ENCODE data around the gene KRTAP5-11.
"Not testable (repeated sequence)": the region's sequence is repeated elsewhere in the genome, so short reads cannot be mapped to it uniquely, and the experiment has no call there.

KRTAP5-11 gene

DNA sequence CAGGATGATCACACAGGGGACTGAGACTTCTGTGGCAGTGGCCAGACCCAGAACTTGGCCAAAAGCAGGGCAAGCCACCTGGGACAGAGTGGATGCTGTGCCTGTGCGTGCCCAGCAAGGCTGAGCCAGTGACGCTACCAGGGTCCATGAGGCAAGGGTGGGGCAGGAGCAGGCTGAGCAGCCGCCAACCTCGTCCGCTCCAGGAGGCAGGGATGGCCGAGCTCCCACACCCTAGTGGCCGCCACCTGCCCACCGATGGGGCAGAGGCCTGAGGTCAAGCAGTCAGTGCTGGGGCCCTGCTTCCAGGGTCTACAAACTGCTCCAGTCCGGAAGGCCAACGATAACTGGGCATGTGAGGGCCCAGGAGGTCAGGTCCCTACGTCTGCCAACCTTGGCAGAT is 27.2 kb downstream of the KRTAP5-11 start:
- DNase-seq (ENCODE audit: low spot score) = no peak

DNA sequence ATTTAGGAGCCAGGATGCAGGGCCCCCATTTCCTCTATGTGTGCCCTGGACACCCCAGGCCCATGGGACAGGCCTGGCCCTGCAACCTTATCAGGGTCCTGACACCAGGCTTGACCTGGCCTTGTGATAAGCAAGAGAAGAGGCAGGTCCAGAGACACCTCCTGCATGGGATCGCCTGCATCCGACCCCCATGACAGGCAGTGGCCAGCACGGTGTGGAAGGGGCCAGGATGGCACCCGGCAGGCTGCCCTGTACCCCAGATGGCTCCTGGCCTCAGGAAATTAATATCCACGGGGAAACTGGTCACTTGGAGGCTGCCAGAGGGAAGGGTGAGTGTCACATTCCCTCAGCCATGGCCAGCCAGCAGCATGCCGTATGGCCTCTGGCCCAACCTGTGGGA is 27.7 kb downstream of the KRTAP5-11 start:
- DNase-seq (ENCODE audit: low spot score) = no peak

DNA sequence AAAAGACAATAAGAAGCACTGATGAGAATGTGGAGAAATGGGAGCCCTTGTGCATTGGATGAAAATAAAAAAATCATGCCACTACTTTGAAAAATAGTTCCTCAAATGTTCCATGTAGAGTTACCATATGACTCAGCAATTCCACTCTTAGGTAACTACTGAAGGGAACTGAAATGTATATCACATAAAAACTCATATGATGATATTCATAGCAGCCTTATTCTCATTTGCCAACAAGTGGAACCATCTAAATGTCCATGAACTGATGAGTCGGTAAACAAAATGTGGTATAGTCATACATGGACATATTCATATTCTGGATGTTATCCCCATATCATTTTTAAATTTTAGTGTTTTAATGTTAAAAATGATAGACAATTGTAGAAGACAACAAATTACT is 31.0 kb downstream of the KRTAP5-11 start:
- no peak for DNase-seq (ENCODE audit: low spot score)

DNA sequence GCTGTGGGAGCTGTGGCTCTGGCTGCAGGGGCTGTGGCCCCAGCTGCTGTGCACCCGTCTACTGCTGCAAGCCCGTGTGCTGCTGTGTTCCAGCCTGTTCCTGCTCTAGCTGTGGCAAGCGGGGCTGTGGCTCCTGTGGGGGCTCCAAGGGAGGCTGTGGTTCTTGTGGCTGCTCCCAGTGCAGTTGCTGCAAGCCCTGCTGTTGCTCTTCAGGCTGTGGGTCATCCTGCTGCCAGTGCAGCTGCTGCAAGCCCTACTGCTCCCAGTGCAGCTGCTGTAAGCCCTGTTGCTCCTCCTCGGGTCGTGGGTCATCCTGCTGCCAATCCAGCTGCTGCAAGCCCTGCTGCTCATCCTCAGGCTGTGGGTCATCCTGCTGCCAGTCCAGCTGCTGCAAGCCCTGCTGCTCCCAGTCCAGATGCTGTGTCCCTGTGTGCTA is 33.9 kb downstream of the KRTAP5-11 start:
- DNase-seq (ENCODE audit: low spot score) = no peak

DNA sequence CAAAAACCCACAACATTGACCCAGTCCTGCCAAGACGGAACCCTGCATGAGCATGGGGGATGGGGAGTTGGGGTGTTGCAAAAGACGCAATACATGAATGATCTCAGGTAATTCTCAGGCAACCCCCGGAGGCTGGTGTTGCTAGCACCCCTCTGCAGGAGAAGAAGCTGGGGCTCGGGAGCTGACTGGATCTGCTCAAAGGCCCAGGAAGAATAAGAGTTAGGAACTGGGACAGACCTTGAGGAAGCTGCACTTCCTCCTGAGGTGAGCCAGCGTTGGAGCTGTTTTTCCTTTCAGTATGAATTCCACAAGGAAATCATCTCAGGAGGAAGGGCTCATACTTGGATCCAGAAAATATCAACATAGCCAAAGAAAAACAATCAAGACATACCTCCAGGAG is 34.6 kb downstream of the KRTAP5-11 start, which contains the start of gene KRTAP5-9:
Gene KRTAP5-9 (plus strand): TSS at position 301 of the 400 bp plus-strand sequence. CDS start 238 bp downstream, outside the sequence.
- no peak for DNase-seq (ENCODE audit: low spot score)

DNA sequence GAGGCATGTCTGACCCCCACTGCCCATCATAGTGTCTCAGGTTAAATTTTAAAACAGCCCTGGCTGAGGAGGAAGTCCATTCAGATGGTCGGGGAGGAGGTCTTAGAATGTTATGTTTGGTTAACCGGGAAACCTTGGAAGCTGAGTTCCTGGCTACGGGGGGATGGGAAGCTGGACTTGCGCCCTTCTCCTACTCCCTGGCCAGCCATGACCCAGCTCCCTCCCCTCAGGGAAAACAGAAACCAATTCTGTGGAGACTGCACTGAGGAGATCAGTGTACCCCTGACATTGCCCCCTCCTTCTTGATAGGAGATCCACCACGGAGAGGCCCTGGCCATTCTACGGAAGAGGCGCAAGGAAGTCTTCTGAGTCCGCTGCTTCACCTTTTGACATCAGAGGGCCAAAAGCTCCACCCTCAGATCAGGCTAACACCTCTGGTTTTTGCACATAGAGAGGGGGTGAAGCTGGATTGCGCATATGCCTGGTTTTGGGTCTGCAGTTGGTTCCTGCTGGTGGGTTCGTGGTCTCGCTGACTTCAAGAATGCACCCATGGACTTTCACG is 37.2 kb downstream of the KRTAP5-11 start:
- DNase-seq (ENCODE audit: low spot score) = no peak

DNA sequence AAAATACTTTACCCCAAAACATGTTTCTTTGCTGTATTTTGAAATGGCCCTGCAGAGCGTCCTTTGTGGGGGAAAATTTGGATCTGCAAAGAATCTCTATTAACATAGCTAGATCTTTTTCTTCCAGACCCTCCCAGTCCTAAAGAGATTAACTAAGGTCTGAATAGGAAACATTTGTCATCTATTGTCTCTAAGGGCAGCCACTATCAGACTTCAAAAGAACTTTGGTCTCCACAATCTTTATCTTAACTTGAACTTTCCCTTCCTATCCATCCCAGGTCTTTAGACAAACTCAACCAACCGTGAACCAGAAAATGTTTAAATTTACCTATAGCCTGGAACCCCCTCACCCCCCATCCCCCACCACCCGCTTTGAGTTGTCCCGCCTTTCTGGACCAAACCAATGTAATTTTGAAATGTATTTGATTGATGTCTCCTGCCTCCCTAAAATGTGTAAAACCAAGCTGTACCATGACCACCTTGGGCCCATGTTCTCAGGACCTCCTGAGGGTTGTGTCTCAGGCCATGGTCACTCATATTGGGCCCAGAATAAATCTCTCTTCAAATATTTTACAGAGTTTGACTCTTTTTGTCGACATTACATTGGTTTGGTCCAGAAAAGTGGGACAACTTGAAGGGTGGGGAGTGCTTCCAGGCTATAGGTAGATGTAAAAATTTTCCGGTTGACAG is 38.0 kb downstream of the KRTAP5-11 start:
- DNase-seq (ENCODE audit: low spot score) = no peak

DNA sequence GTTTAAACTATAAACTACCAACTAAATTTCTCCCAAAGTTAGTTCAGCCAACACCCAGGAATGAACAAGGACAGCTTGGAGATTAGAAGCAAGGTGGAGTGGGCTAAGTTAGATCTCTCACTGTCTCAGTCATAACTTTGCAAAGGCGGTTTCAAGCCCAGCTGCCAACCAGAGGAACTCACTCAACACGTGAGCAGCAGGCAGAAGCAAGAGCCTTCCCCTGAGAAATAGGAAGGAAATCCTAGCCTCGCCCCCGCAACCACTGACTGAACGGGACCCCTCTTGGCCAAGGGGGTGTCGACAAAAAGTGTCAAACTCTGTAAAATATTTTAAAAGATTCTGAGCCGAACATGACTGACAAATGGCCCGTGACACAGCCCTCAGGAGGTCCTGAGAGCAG is 38.8 kb downstream of the KRTAP5-11 start:
- no peak for DNase-seq (ENCODE audit: low spot score)

DNA sequence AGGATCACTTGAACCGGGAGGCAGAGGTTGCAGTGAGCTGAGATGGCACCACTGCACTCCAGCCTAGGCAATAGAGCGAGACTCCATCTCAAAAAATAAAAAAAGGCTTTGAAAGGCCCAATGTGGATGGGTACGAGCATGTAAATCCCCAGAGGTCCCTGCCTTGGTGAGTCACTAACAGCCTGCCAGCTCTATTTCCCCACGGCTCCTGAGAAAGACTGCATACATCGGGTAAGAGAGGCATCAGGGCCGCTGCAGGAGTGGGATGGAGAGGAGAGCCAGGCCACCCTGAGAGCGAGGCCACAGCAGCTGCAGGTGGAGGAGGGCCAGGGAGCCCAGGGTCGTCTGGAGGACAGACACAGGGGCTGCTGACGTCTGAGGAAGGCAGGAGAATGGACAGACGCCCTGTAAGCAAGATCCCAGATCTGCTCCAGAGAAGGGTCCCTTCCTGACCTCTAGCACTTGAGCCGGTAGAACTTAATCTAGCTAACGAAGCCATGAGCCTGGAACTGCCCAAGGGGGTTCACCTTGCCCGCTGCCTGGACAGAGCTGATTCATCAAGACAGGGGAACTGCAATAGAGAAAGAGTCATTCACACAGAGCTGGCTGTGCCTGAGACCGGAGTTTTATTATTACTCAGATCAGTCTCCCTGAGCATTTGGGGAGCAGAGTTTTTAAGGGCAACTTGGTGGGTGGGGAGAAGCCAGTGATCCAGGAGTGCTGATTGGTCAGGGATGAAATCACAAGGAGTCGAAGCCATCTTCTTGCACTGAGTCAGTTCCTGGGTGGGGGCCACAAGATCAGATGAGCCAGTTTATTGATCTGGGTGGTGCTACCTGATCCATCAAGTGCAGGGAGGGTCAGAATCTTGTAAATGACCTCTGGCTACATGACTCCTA is 39.5 kb downstream of the KRTAP5-11 start:
- no peak for DNase-seq (ENCODE audit: low spot score)

DNA sequence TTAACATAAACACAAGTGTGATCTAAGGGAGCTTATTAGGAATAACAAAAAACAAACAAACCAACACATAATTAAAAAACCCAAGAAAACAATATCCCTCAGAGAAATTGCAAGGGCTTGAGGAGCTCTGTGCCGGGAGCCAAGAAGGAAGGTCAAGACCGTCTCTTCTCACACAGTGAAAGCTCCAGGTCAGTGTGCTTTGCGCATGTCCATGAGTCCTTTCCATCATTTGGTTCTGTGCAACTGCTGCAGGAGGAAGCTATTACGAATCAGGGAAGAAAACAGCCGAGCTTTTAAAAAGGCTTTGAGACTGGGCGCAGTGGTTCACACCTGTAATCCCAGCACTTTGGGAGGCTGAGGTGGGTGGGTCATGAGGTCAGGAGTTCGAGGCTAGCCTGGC is 40.3 kb downstream of the KRTAP5-11 start:
- DNase-seq (ENCODE audit: low spot score) = no peak

DNA sequence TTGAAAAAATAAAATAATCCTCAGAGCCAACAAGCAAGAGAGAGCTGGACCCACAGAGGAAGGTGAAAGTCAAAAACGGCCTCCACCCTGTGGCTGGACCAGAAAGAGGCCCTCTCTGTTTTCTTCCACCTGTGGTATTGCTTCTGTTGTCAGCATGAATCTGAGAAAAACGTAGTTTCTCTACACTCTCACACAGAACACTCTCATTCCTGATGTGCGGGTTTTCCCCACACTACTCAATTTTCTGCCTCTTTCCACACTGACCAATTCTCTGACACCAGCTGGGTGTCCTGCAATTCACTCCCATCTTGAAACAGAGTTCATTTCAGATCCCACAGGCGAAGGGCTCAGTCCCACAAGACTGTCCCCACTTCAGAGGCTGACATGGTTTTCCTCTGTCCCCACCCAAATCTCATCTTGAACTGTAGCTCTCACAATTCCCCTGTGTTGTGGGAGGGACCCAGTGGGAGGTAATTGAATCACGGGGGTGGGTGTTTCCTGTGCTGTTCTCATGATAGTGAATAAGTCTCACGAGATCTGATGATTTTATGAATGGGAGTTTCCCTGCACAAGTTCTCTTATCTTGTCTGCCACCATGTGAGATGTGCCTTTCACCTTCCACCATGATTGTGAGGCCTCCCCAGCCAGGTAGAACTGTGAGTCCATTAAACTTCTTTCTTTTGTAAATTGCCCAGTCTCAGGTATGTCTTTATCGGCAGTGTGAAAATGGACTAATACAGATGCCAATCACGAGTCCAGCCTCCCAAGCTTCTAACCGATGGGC is 42.0 kb downstream of the KRTAP5-11 start:
- DNase-seq (ENCODE audit: low spot score) = not testable (repeated sequence)

DNA sequence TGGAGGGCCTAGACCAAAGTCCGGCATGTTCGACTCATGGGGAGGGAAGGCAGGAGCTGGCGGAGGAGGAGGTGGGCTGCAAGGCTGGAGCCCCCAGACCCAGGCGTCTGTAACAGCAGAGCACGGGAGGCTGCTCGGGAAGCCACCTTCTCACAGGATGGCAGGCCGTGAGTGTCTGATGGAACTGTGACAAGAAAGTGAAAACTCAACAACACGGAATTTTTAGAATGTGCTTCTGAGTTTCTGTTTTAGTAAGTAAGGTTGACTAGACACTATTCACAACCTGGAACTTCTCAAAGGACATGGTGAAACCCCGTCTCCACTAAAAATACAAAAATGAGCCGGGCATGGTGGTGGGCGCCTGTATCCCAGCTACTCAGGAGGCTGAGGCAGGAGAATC is 42.7 kb downstream of the KRTAP5-11 start:
- not testable (repeated sequence) for DNase-seq (ENCODE audit: low spot score)

DNA sequence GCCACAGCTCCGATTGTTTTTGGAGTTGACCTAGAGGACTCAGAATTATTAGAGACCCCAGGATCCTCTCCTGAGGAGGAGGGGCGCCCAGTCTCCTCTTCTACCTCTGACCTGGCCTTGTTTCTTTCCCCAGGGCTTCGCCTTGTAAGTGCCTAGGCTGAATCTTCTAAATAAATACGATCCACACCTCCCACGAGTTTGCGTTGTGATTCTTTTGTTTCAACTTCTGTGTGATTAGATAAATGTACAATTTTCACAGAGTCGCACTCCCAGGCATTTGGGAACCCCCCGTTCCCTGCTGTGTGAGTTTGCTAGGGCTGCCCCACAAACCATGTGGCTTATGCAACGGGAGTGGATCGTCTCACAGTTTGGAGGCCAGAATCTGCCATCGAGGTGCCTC is 43.7 kb downstream of the KRTAP5-11 start:
- DNase-seq (ENCODE audit: low spot score) = no peak

DNA sequence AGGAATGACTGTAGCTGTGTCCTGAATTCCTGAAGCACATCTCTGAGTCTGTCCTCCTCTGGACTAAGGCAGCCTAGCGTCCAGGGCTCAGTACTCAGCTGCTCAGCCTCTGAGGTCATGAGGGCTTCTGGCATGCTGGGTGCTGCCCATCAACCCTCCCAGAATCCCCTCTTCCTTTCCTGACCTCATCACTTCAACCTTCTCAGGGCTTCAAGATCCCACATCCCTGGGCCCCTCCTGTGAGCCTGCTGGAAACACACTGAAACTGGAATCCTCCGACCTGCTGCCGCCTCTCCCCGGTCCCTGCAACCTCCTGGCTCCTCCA is 44.0 kb downstream of the KRTAP5-11 start:
- DNase-seq (ENCODE audit: low spot score) = no peak

DNA sequence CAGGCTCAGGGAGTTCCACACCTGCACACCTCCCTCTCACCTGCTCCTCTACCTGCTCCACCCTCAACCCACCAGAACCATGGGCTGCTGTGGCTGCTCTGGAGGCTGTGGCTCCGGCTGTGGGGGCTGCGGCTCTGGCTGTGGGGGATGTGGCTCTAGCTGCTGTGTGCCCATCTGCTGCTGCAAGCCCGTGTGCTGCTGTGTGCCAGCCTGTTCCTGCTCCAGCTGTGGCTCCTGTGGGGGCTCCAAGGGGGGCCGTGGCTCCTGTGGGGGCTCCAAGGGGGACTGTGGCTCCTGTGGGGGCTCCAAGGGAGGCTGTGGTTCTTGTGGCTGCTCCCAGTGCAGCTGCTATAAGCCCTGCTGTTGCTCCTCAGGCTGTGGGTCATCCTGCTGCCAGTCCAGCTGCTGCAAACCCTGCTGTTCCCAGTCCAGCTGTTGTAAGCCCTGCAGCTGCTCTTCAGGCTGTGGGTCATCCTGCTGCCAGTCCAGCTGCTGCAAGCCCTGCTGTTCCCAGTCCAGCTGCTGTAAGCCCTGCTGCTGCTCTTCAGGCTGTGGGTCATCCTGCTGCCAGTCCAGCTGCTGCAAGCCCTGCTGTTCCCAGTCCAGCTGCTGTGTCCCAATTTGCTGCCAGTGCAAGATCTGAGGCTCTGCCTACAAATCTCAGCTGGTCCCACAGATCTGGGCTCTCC is 44.6 kb downstream of the KRTAP5-11 start, which contains the start of gene KRTAP5-8:
Gene KRTAP5-8 (plus strand): TSS at position 49 of the 689 bp plus-strand sequence. CDS start 31 bp downstream, at position 80.
- DNase-seq (ENCODE audit: low spot score) = not testable (repeated sequence)

DNA sequence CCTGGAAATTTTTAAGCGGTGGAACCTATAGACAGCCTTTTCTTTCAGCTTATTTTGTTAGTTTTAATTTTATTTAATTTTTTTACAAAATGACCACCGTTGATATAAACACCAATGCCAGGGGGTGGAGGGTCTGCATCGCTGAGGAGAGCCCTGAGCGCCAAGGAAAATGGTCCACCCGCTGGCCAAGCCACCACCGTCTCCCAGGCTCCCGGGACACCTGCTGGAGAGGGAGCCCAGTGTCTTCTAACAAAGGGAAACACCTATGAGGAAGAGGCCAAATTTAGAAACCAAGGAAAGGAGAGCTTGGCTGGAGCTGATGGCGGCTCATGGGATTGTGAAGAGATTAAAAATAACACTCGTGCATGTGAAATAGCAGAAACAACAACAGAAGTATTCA is 45.1 kb downstream of the KRTAP5-11 start:
- no peak for DNase-seq (ENCODE audit: low spot score)

DNA sequence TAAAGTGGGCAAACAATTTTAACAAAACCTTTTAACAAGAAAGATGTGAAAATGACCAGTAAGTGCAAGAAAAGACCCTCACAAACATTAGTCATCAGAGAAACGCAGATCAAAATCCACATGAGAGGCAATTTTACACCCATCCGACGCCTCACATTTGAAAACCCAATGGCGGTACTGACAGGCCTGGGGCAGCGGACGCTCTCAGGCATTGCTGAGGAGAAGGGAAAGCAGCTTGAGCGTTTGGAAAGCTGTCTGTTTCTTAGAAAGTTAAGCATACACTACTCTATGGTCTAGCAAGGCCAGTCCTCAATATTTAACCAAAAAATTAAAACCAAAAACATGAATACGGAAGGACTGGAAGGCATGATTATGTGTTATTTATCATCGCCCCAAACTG is 46.9 kb downstream of the KRTAP5-11 start:
- DNase-seq (ENCODE audit: low spot score) = no peak

DNA sequence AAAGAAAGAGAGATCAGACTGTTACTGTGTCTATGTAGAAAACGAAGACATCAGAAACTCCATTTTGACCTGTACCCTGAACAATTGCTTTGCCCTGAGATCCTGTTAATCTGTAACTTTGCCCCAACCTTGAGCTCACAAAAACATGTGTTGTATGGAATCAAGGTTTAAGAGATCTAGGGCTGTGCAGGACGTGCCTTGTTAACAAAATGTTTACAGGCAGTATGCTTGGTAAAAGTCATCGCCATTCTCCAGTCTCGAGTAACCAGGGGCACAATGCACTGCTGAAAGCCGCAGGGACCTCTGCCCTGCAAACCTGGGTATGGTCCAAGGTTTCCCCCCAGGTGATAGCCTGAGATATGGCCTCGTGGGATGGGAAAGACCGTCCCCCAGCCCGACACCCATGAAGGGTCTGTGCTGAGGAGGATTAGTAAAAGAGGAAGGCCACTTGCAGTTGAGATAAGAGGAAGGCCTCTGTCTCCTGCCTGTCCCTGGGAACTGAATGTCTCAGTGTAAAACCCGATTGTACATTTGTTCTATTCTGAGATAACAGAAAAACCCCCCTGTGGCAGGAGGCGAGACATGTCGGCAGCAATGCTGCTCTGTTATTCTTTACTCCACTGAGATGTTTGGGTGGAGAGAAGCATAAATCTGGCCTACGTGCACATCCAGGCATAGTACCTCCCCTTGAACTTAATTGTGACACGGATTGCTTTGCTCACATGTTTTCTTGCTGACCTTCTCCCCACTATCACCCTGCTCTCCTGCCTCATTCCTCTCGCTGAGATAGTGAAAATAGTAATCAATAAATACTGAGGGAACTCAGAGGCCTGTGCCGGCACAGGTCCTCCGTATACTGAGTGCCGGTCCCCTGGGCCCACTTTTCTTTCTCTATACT is 47.7 kb downstream of the KRTAP5-11 start:
- DNase-seq (ENCODE audit: low spot score) = not testable (repeated sequence)

DNA sequence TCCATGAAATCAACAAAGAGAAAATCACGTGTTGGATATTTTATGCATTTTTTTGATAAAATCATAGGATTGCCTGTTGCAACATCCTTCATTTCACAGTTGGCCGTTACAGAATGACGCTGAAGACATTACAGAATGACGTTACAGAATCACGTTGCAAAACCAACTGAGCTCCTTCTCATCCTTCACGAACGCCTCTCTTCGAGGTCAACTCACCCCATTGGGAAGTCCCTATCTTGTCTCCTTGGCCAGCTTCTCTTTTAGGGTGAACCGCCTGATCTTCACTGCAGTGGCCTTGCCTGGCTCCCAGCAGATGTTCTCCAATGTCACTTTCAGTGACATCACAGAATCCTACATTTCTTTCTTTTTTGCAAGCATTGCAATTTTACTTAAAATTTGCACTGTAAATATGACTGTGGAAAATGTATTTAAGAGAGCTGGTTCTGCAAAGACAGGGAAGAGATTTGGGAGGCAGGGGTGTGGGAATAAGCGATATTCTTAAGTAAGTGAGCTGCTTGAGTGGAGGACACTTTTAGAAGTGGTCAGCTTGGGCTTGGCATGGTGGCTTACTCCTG is 50.6 kb downstream of the KRTAP5-11 start:
- DNase-seq (ENCODE audit: low spot score) = no peak
